Stomach (tissue), 4 donors: ENCODE measurements around the gene STK11.

Experiments
- CTCF ChIP-seq, 7 experiments: fragments of 450-650 bp in 4 of 7; fragments of 200-600 bp in 3 of 7; sonication (generic) in 3 of 7; IDR thresholded peaks; one replicate each; pipeline ENCODE4 v1.5.1; 2016 to 2019; ENCODE audit warnings: antibody characterized with exemption in 7 of 7, control low read depth in 2 of 7, mild to moderate bottlenecking in 1 of 7
- EP300 ChIP-seq: sonication (generic); formaldehyde crosslinking; IDR thresholded peaks from one replicate; pipeline ENCODE4 v1.6.1; 2017; ENCODE audit warnings: antibody characterized with exemption

DNA sequence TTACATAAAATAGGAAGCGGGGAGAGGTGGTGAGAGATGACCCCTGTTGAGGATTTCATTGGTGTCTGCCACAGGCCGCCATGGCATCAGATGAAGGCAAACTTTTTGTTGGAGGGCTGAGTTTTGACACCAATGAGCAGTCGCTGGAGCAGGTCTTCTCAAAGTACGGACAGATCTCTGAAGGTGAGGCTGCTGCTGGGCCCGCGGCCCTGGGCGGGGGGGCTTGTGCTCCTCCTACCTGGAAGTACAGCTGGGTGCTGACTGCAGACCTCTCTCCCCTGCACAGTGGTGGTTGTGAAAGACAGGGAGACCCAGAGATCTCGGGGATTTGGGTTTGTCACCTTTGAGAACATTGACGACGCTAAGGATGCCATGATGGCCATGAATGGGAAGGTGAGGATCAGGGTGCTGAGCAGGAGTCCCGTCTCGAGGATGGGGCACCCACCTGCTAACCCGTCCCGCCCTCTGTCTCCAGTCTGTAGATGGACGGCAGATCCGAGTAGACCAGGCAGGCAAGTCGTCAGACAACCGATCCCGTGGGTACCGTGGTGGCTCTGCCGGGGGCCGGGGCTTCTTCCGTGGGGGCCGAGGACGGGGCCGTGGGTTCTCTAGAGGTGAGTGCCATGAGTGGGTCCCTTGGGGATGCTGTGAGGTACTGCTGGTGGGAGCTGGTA is 65.4 kb downstream of the STK11 start:
- TF ChIP-seq EP300, result no peak
- no peak for TF ChIP-seq CTCF (IDR thresholded peaks at IDR 0.05)
